HG03469 (cell line): ENCODE data around the gene CRTC1.
"Not testable (repeated sequence)": the region's sequence is repeated elsewhere in the genome, so short reads cannot be mapped to it uniquely, and the experiment has no call there.

Experiments
- ATAC-seq: cut with Tn5 transposase; IDR thresholded peaks from one replicate; pipeline ENCODE4 v1.9.1; 2021; ENCODE audit warnings: mild to moderate bottlenecking, moderate library complexity, moderate number of reproducible peaks; ENCODE audit not compliant: unreplicated experiment

The CRTC1 gene

GRCh38 chr19:18796239-18796638, 112.8 kb downstream of the CRTC1 start:
- no peak for ATAC-seq

- ATAC-seq = no peak
Measured at GRCh38 chr19:18798384-18799352, 115.2 kb downstream of the CRTC1 start.

- ATAC-seq = no peak
Measured at GRCh38 chr19:18799389-18799970, 116.0 kb downstream of the CRTC1 start.

- no peak for ATAC-seq
Measured at GRCh38 chr19:18800079-18800478, 116.6 kb downstream of the CRTC1 start.

- ATAC-seq = no peak
Measured at GRCh38 chr19:18800636-18801035, 117.2 kb downstream of the CRTC1 start.

- ATAC-seq = no peak
Measured at GRCh38 chr19:18802354-18802753, 118.9 kb downstream of the CRTC1 start.

- no peak for ATAC-seq
Measured at GRCh38 chr19:18803550-18804138, 120.2 kb downstream of the CRTC1 start.

- no peak for ATAC-seq
Measured at GRCh38 chr19:18804139-18804601, 120.7 kb downstream of the CRTC1 start.

- no peak for ATAC-seq
Measured at GRCh38 chr19:18804643-18805042, 121.2 kb downstream of the CRTC1 start.

GRCh38 chr19:18807861-18808331, 124.4 kb downstream of the CRTC1 start:
- no peak for ATAC-seq

GRCh38 chr19:18809149-18809868, 125.8 kb downstream of the CRTC1 start:
- ATAC-seq = no peak

- not testable (repeated sequence) for ATAC-seq
Measured at GRCh38 chr19:18811638-18812037, 128.2 kb downstream of the CRTC1 start.

- ATAC-seq = no peak
Measured at GRCh38 chr19:18814063-18814462, 130.6 kb downstream of the CRTC1 start.

- ATAC-seq = no peak
Measured at GRCh38 chr19:18815673-18816072, 132.2 kb downstream of the CRTC1 start.

GRCh38 chr19:18816645-18817044, 133.2 kb downstream of the CRTC1 start:
- not testable (repeated sequence) for ATAC-seq

- ATAC-seq = no peak
Measured at GRCh38 chr19:18817574-18817973, 134.1 kb downstream of the CRTC1 start.

GRCh38 chr19:18828786-18829185, 145.3 kb downstream of the CRTC1 start:
- ATAC-seq = no peak

- ATAC-seq = no peak
Measured at GRCh38 chr19:18830488-18830887, 147.0 kb downstream of the CRTC1 start.

- peak; percentile 64 for ATAC-seq
Measured at GRCh38 chr19:18831524-18832305, 148.2 kb downstream of the CRTC1 start, which contains the start of gene UPF1. Gene UPF1, plus strand, starts transcription at chr19:18831959. Its CDS starts 251 bp downstream, at chr19:18832210.
